CD4-positive, alpha-beta T cell treated with Interleukin-4 for 1 hour (primary cell): ENCODE data around the gene CLMN.

ENCODE experiments used
- DNase-seq, 2 donors: peaks; one replicate each; pipeline ENCODE4 v3.0.0-alpha.2; 2020 to 2022

CLMN gene

GRCh38 chr14:95340201-95340697, 20.5 kb upstream of the CLMN start:
- no peak for DNase-seq

- no peak for DNase-seq
These were observed 19.7 kb upstream of the CLMN start for GRCh38 chr14:95339301-95339865.

- DNase-seq, result no peak
These were observed 18.7 kb upstream of the CLMN start for GRCh38 chr14:95338436-95338835.

- no peak for DNase-seq
These were observed 17.4 kb upstream of the CLMN start for GRCh38 chr14:95337041-95337595.

- no peak for DNase-seq
These were observed 16.6 kb upstream of the CLMN start for GRCh38 chr14:95336192-95336760.

- no peak for DNase-seq
These were observed 15.4 kb upstream of the CLMN start for GRCh38 chr14:95335071-95335470.

GRCh38 chr14:95334044-95334443, 14.3 kb upstream of the CLMN start:
- DNase-seq, result no peak

- DNase-seq, result no peak
These were observed 12.9 kb upstream of the CLMN start for GRCh38 chr14:95332641-95333040.

- no peak for DNase-seq
These were observed 12.2 kb upstream of the CLMN start for GRCh38 chr14:95331708-95332408.

GRCh38 chr14:95330591-95331370, 11.1 kb upstream of the CLMN start:
- no peak for DNase-seq

GRCh38 chr14:95329941-95330340, 10.2 kb upstream of the CLMN start:
- no peak for DNase-seq

GRCh38 chr14:95328729-95329503, 9.2 kb upstream of the CLMN start:
- no peak for DNase-seq

- DNase-seq, result peak in 1 of 2 donors; percentile 62
These were observed 8.1 kb upstream of the CLMN start for GRCh38 chr14:95327558-95328374.

GRCh38 chr14:95326987-95327386, 7.3 kb upstream of the CLMN start:
- DNase-seq, result peak in 1 of 2 donors; percentile 26

GRCh38 chr14:95323917-95324316, 4.2 kb upstream of the CLMN start:
- no peak for DNase-seq

GRCh38 chr14:95323361-95323760, 3.7 kb upstream of the CLMN start:
- DNase-seq, result no peak

GRCh38 chr14:95322651-95323050, 2.9 kb upstream of the CLMN start:
- no peak for DNase-seq

- DNase-seq, result no peak
These were observed 2.2 kb upstream of the CLMN start for GRCh38 chr14:95321693-95322455.

- DNase-seq, result no peak
These were observed 1.4 kb upstream of the CLMN start for GRCh38 chr14:95320955-95321600.
